HL-60 (cell line): ENCODE data around the gene SLC35A4.

Experiments
- CTCF ChIP-seq: IDR thresholded peaks from one replicate; pipeline ENCODE4 v1.5.1; 2011; ENCODE audit warnings: low read length, control low read depth, inconsistent platforms; ENCODE audit not compliant: insufficient read depth
- GABPA ChIP-seq: IDR thresholded peaks from 2 replicates; pipeline ENCODE4 v1.6.1; 2012; ENCODE audit warnings: low read depth
- POLR2AphosphoS5 ChIP-seq: IDR thresholded peaks from 2 replicates; pipeline ENCODE4 v1.6.1; 2012; ENCODE audit warnings: low read depth
- REST ChIP-seq: IDR thresholded peaks from 2 replicates; pipeline ENCODE4 v1.6.1; 2012; ENCODE audit warnings: low read depth; ENCODE audit not compliant: insufficient replicate concordance

- TF ChIP-seq CTCF (no peak), REST (no peak), POLR2AphosphoS5 (no peak), GABPA (no peak)
Measured at GRCh38 chr5:140570058-140570457, 5.4 kb downstream of the SLC35A4 start.
